Measurements from ENCODE around the gene HERPUD1.

HERPUD1 gene

DNA sequence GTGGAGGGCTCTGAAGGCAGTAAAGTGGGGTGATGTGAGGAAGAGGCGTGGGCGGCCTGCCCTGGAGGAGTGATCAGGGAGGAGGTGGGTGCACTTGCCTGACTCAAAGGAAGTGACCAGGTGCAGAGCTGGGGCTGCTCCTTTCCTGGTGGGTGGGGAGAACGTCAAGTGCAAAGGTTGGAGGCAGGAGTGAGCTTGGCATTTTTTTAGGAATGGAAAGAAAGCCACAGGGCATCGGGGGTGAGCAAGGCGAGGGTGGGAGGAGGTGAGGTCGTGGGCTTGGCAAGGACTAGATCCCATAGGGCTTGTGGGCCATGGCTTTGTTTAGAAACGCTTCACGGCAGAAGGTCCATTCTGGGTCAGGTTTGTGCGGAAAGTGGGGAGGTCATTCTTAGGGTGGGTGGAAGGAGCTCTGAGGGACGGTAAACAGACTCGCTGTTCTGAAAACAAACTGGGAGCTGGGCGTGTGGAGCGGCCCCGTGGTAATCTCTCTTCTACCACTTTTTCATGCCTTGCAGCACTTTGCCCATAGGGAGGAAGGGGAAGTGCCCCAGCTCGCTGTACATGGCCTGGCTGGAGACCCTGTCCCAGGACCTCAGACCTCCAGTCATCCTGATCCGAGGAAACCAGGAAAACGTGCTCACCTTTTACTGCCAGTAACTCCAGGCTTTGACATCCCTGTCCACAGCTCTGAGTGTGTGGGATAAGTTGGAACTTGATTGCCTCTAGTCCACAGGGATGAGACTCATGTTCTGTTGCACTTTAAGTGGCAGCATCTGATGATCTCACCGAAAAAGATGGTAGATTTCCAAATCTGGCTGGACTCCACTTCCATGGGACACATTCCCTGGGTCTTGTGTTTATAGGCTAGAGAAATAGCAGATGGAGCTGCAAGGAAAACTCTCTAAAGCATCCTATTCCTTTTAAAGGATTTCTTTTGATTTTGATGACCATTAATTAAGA lies 18.9 kb upstream of the HERPUD1 start:
- Histone ChIP-seq H3K27me3 (ENCODE audit: control insufficient read depth, insufficient read depth, low read length) (peaks cover 12% of the 10 kb centered on the region), H3K4me2 (ENCODE audit: low read length) (peak overlapping the region; percentile 56), H3K36me3 (ENCODE audit: insufficient read depth, low read length) (no peaks in the 10 kb centered on the region), H3K9me3 (replicated peaks; ENCODE audit: low read length) (no peaks in the 10 kb centered on the region), H3K9ac (ENCODE audit: low read depth, low read length) (peak overlapping the region; percentile 71), H3K4me1 (ENCODE audit: control insufficient read depth, insufficient read depth, low read length) (peaks cover 69% of the 10 kb centered on the region), H3K4me3 (ENCODE audit: low read length) (peak overlapping the region; percentile 38)

DNA sequence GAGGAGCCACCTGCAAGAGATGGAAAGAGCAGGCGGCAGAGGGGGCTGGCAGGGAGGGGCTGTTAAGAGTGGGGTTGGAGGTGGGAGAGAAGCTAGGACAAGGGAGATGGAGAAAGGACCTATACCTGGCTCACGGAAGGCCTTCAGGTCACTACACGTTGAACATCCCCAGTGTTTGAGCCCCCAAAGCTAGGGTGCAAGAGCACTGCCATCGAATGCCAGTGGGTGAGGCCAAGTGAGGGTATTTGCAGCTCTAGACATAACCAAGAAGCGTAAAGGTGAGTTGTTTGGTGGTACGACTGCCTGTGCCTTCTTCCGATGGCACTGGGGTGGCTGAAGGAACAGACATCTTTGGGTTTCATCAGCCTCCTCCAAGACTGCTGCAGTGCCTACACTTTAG lies 17.0 kb upstream of the HERPUD1 start:
- Histone ChIP-seq H3K4me2 (ENCODE audit: low read length) (peak overlapping the region; percentile 58), H3K4me3 (ENCODE audit: low read length) (no peak overlapping the region), H3K4me1 (ENCODE audit: control insufficient read depth, insufficient read depth, low read length) (peaks cover 59% of the 10 kb centered on the region), H3K9me3 (replicated peaks; ENCODE audit: low read length) (no peaks in the 10 kb centered on the region), H3K9ac (ENCODE audit: low read depth, low read length) (peak overlapping the region; percentile 2), H3K36me3 (ENCODE audit: insufficient read depth, low read length) (no peaks in the 10 kb centered on the region), H3K27me3 (ENCODE audit: control insufficient read depth, insufficient read depth, low read length) (peaks cover 25% of the 10 kb centered on the region)

DNA sequence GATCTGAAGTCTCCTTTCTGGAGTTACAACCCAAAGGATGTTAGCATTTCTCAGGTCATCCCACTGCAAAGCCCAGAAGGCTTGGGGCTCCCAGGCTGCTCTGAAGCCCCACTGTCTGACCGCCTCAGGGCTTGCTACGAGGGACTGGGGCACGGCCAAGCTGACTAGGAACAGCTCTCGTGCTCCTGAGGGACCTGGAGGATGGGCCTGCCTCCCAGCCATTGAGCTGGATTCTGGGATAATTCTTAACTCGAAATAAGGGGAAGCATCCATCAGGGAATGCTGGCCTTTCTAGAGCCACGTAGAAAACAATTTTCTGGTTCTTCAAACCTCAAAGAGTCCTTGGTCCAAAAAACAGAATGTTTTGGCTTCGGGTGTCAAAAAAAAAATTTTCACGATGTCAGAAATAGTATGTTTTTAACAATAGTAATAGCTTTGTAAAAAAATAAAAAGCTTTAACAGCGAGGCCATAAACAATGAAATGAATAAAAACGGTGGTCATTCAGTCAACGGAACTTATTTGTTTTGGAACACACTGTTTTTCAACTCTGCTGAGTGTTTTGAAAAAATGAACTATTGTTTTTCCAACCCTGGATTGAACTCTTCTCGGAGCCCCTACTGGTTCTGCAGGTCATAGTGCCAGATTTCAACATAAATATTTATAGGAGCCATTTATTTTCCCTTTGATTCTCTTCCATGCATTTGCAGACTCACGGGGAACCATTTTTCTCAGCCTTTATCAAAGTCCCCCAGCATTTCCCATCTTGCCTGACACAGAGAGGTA lies 16.4 kb upstream of the HERPUD1 start:
- Histone ChIP-seq H3K4me2 (ENCODE audit: low read length) (peak overlapping the region; percentile 58), H3K9ac (ENCODE audit: low read depth, low read length) (peak overlapping the region; percentile 2), H3K9me3 (replicated peaks; ENCODE audit: low read length) (no peaks in the 10 kb centered on the region), H3K4me1 (ENCODE audit: control insufficient read depth, insufficient read depth, low read length) (peaks cover 53% of the 10 kb centered on the region), H3K27me3 (ENCODE audit: control insufficient read depth, insufficient read depth, low read length) (peaks cover 29% of the 10 kb centered on the region), H3K36me3 (ENCODE audit: insufficient read depth, low read length) (no peaks in the 10 kb centered on the region), H3K4me3 (ENCODE audit: low read length) (no peak overlapping the region)

DNA sequence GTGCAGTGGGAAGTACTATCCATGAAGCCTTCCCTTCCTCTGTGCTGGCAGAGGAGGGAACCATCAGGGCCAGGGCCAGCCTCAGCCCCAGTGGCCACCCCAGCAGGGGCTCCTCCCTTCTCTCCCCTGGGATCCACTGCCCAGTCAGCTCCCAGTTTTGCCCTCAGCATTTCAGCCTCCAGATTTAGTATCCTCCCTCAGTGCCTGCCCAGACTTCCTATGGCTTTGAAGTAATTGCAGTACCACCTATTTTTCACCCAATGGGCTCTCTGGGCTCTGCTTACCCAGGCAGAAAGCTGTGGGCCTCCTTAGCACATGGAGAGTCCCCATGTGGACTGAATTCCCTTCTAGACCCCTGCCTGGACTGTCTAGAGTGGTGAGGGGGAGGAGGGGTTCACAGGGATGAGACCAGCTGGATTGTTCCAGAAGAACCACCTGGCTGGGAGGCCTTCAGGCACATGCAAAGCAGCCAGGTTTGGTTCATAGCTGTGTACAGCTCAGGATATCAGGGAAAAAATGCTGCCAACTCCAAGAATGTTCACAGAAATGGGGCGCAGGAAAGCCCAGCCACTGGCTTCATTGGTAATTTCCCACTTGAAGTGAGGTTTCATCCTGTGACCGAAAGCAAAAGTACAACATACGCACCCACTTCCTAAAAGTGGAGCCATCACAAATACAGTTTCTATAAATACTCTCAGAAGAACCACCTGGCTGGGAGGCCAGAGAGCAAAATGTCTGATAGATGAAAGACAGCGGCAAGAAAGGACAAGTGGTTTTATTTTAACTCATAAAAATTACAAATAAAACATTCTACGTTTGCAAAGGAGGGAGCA lies 15.2 kb upstream of the HERPUD1 start:
- no peaks in the 10 kb centered on the region for H3K36me3 ChIP-seq (ENCODE audit: insufficient read depth, low read length)
- no peak overlapping the region for H3K4me2 ChIP-seq (ENCODE audit: low read length)
- no peaks in the 10 kb centered on the region for H3K9me3 ChIP-seq (replicated peaks; ENCODE audit: low read length)
- no peak overlapping the region for H3K4me3 ChIP-seq (ENCODE audit: low read length)
- H3K9ac ChIP-seq (ENCODE audit: low read depth, low read length): no peak overlapping the region
- peaks cover 30% of the 10 kb centered on the region for H3K27me3 ChIP-seq (ENCODE audit: control insufficient read depth, insufficient read depth, low read length)
- H3K4me1 ChIP-seq (ENCODE audit: control insufficient read depth, insufficient read depth, low read length): peaks cover 40% of the 10 kb centered on the region

DNA sequence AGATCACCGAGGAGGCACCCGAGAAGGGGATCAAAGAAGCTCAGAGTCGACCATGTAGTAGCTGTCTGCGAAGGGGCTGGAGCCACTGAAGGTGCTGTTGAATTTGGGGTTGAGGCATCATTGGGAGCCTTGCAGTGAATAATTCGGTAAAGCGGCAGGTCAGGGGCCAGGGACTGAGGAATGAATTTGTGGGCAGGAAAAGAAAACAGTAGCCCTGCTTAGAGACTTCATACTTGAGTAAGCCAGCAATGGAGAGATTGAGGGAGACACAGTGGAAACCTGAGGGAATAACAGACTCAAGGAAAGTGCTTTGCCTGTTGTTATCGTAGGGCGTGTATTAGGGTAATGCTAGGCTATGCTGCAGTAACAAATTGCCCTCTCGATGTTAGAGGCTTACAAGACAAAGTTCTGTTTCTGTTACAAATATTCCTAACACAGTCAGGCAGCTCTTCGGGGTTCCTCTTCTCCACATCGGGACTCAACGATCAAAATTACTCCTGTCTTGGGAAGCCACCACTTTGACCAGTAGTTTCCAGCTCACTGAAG lies 13.4 kb upstream of the HERPUD1 start:
- Histone ChIP-seq H3K4me1 (ENCODE audit: control insufficient read depth, insufficient read depth, low read length) (peaks cover 23% of the 10 kb centered on the region), H3K27me3 (ENCODE audit: control insufficient read depth, insufficient read depth, low read length) (peaks cover 30% of the 10 kb centered on the region), H3K36me3 (ENCODE audit: insufficient read depth, low read length) (no peaks in the 10 kb centered on the region), H3K9ac (ENCODE audit: low read depth, low read length) (no peak overlapping the region), H3K4me3 (ENCODE audit: low read length) (no peak overlapping the region), H3K9me3 (replicated peaks; ENCODE audit: low read length) (no peaks in the 10 kb centered on the region), H3K4me2 (ENCODE audit: low read length) (no peak overlapping the region)

DNA sequence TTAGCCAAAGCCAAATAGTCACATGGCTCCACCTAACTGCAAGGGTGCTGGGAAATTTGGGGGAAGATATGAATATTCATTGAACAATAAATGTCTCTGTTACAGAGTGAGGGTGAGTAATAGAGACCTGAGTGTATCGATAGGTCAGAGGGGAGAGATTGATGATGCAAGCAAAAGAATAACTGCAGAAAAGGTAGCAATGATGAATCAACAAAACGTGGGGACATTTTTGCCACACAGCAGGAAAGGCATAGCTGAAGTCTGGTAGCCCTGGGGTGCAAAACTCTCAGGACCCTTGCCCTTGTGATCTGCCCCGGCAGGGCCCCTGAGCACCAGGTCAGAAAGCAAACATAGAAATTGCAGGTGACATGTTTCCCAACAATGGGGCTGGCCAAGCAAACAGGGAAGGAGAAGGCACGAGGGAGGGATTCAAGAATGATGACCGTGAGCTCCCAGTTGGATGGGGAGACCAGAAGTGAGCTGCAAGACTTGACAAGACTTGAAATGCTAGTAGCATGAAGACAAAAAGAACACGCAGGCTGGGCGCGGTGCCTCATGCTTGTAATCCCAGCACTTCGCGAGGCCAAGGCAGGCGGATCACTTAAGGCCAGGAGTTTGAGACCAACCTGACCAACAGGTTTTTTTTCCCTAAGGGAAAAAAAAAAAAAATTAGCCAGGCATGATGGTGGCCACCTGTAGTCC lies 12.7 kb upstream of the HERPUD1 start:
- Histone ChIP-seq H3K27me3 (ENCODE audit: control insufficient read depth, insufficient read depth, low read length) (peaks cover 30% of the 10 kb centered on the region), H3K4me1 (ENCODE audit: control insufficient read depth, insufficient read depth, low read length) (peaks cover 21% of the 10 kb centered on the region)

DNA sequence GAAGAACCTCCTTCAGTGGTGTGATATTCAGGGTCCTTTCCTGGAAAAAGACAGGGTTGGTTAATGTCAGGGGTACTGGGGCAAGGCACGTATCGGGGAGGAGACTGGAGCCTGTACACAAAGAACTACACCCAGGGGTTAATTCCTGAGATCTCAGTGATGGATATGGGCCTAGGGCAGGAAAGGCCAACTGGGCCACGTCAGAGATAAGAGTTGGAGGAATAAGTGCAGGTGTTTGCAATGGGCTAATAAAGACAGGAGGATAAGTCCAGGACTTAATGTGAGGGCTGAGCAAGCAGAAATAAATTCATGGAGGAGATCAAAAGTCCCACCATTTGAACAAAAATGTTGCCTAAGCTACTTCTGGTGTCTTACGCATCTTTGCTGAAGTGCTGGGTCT lies 10.4 kb upstream of the HERPUD1 start:
- Histone ChIP-seq H3K4me2 (ENCODE audit: low read length) (no peak overlapping the region), H3K27me3 (ENCODE audit: control insufficient read depth, insufficient read depth, low read length) (peaks cover 30% of the 10 kb centered on the region), H3K9me3 (replicated peaks; ENCODE audit: low read length) (no peaks in the 10 kb centered on the region), H3K4me1 (ENCODE audit: control insufficient read depth, insufficient read depth, low read length) (peaks cover 3% of the 10 kb centered on the region), H3K4me3 (ENCODE audit: low read length) (no peak overlapping the region), H3K36me3 (ENCODE audit: insufficient read depth, low read length) (no peaks in the 10 kb centered on the region), H3K9ac (ENCODE audit: low read depth, low read length) (no peak overlapping the region)

More for the DNA sequence above, 12.7 kb upstream of the HERPUD1 start:
- no peaks in the 10 kb centered on the region for H3K9me3 ChIP-seq (replicated peaks; ENCODE audit: low read length)
- H3K9ac ChIP-seq (ENCODE audit: low read depth, low read length): no peak overlapping the region
- H3K36me3 ChIP-seq (ENCODE audit: insufficient read depth, low read length): no peaks in the 10 kb centered on the region
- no peak overlapping the region for H3K4me3 ChIP-seq (ENCODE audit: low read length)
- H3K4me2 ChIP-seq (ENCODE audit: low read length): no peak overlapping the region

DNA sequence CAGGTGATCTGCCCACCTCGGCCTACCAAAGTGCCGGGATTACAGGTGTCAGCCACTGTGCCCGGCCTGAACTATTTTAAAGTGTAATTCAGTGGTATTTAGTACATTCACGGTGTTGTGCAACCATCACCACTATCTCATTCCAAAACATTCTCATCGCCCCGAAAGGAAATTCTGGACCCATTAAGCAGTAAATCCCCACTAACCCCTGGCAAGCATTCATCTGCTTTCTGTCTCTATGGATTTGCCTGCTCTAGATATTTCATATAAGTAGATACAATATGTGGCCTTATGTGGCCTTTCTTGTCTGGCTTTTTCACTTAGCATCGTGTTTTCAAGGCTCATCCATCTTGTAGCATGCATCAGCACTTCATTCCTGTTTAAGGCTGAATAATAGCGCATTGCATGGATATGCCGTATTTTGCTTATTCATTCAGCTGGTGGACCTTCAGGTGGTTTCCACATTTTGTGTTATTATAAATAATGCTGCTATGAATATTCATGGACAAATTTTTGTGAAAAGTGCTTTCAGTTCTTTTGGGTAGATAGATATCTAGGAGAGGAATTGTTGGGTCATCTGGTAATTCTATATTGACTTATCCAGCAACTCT lies 8.4 kb upstream of the HERPUD1 start:
- Histone ChIP-seq H3K27me3 (ENCODE audit: control insufficient read depth, insufficient read depth, low read length) (peaks cover 13% of the 10 kb centered on the region), H3K4me1 (ENCODE audit: control insufficient read depth, insufficient read depth, low read length) (no peaks in the 10 kb centered on the region), H3K4me2 (ENCODE audit: low read length) (no peak overlapping the region), H3K4me3 (ENCODE audit: low read length) (no peak overlapping the region), H3K36me3 (ENCODE audit: insufficient read depth, low read length) (no peaks in the 10 kb centered on the region), H3K9me3 (replicated peaks; ENCODE audit: low read length) (no peaks in the 10 kb centered on the region), H3K9ac (ENCODE audit: low read depth, low read length) (no peak overlapping the region)

DNA sequence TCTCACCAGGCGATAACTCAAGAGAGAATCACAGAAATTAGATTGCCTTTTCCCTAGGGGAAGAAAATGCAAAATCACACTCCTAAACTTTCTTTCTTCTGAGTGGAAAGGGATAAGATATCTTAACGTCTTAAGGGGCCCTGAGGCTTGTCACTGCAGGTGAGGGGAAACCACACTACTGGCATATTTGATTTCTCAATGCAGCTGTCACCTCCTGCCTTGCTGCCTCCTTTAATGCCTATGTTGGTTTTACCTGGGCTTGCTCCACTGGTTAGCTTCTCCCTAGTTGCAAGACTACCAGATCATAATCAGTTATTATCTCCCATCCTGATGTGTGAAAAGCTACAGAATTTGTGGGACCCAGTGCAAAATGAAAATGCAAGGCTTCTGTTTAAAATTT lies 4.5 kb upstream of the HERPUD1 start:
- Histone ChIP-seq H3K4me1 (ENCODE audit: control insufficient read depth, insufficient read depth, low read length) (peaks cover 9% of the 10 kb centered on the region), H3K36me3 (ENCODE audit: insufficient read depth, low read length) (no peaks in the 10 kb centered on the region), H3K9me3 (replicated peaks; ENCODE audit: low read length) (no peaks in the 10 kb centered on the region), H3K9ac (ENCODE audit: low read depth, low read length) (no peak overlapping the region), H3K4me3 (ENCODE audit: low read length) (no peak overlapping the region), H3K27me3 (ENCODE audit: control insufficient read depth, insufficient read depth, low read length) (no peaks in the 10 kb centered on the region), H3K4me2 (ENCODE audit: low read length) (no peak overlapping the region)

DNA sequence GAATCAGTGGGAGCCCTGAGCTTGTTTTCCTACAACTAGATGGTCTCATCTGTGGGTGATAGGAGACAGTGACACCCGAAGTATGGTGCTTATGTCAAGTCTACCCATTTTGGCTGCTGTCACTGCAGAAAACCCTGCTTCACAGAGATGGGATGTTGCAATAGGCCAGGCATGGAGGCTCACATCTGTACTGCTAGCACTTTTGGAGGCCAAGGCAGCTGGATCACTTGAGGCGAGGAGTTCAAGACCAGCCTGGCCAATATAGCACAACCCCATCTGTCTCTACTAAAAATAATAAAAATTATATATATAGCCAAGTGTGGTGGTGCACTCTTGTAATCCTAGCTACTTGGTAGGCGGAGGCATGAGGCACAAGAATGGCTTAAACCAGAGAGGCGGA lies 2.3 kb upstream of the HERPUD1 start:
- no peak overlapping the region for H3K4me3 ChIP-seq (ENCODE audit: low read length)
- H3K4me1 ChIP-seq (ENCODE audit: control insufficient read depth, insufficient read depth, low read length): peaks cover 9% of the 10 kb centered on the region
- H3K9ac ChIP-seq (ENCODE audit: low read depth, low read length): no peak overlapping the region
- no peaks in the 10 kb centered on the region for H3K27me3 ChIP-seq (ENCODE audit: control insufficient read depth, insufficient read depth, low read length)
- H3K4me2 ChIP-seq (ENCODE audit: low read length): no peak overlapping the region
- peaks cover 4% of the 10 kb centered on the region for H3K36me3 ChIP-seq (ENCODE audit: insufficient read depth, low read length)
- no peaks in the 10 kb centered on the region for H3K9me3 ChIP-seq (replicated peaks; ENCODE audit: low read length)
